Hematopoietic multipotent progenitor cell treated with erythropoietin and hydrocortisone succinate and interleukin-3 and kit ligand, for 17 days (in vitro differentiated cells): ENCODE data around the gene CCDC80.
"Not testable (repeated sequence)": the region's sequence is repeated elsewhere in the genome, so short reads cannot be mapped to it uniquely, and the experiment has no call there.

Source experiments
- DNase-seq: peaks from one replicate; pipeline ENCODE4 v3.0.0-alpha.2; 2015; ENCODE audit warnings: low spot score

The CCDC80 gene

DNA sequence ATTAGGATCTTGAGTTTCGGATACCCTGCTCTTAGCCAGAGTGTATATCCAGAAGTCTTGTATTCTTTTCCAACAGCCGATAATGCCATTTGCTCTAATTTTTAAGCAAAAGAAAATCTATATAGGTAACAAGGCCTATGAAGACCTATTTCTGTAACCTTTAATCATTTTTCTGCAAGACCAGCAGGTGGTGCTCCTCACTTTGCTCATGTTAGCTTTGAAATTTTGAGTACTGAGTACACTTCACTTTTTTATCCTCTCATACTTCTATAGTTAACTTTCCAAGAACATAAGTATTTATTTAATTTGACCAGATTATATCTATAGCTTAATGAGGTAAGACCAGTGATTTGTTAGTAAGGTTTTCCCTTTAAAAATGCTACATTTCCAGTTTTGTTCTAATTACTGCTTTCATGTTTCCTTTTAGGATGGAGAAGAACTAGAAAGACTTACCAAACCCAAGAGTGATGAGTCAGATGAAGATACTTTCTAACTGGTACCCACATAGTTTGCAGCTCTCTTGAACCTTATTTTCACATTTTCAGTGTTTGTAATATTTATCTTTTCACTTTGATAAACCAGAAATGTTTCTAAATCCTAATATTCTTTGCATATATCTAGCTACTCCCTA is 58.6 kb downstream of the CCDC80 start:
- peak; percentile 41 for DNase-seq

DNA sequence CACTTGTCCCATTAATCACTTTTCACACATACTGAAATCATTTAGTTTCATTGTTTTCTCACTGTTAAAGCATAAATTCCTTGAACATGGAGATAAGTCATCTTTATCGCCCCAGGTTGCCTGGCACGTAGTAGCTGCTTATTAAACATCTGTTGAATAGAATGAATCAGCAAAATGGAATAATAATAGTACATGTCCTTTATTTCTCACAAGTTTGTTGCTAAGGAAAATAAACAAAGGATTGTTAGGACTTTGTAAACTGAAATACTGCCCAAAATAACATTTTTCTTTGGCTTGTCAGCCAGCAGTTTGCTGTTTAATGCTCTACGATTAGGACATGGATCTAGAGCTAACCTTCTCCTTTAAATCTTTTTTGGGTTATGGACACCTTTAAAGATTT is 61.2 kb downstream of the CCDC80 start:
- DNase-seq = no peak

DNA sequence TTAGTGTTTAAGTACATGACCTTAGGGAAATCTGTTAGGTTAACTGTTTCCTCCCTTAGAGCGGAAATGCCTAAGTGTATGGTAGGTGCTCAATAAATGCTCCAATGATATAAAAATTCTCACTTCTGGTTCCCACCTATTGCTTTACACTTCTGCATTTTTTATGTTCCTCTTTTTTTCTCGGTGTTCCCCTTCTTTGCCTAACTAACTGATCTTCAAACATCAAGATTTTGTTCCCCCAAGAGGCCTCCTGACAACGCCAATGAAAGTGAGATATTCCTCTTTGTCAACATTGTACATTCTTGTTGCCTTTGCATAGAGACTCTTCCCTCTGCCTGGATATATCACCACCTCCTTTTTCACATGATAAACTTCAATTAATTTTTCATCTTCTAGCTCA is 61.7 kb downstream of the CCDC80 start:
- no peak for DNase-seq

- DNase-seq = no peak
Measured at GRCh38 chr3:112572701-112573100, 68.2 kb downstream of the CCDC80 start.

- DNase-seq = no peak
Measured at GRCh38 chr3:112569265-112569664, 71.7 kb downstream of the CCDC80 start.

DNA sequence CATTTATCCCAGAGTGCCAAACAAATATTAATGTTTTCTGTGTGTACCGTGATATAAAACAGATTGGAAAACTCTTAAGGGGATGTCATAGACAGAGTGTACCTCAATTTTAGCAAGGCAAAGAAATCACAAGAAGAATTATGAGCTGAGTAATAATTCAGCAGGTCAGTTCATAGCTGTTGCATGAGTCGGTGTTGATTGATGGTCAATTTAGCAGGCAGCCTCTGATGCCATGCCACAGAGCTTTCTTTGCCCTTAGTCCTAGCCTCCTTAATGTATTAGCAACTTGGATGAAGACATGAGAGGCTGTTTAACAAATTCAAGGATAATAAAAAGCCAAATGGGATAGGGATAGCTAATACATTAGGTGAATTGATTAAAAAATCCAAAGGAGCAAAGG is 72.3 kb downstream of the CCDC80 start:
- DNase-seq = no peak

DNA sequence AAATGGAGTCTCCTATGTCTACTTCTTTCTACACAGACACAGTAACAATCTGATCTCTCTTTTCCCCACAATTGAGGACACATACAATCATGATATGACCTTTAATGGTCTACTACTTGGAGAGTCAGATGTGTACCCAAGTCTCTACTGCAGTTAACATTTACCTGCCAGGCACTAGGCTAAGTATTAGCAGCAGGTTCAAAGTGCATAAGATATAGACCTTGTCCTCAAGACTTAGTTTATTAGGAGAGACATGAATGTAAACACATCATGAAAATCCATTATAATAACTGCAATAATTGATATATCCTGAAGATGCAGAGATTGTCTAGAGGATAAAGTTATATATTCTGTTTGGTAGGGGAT is 76.0 kb downstream of the CCDC80 start:
- DNase-seq = no peak

DNA sequence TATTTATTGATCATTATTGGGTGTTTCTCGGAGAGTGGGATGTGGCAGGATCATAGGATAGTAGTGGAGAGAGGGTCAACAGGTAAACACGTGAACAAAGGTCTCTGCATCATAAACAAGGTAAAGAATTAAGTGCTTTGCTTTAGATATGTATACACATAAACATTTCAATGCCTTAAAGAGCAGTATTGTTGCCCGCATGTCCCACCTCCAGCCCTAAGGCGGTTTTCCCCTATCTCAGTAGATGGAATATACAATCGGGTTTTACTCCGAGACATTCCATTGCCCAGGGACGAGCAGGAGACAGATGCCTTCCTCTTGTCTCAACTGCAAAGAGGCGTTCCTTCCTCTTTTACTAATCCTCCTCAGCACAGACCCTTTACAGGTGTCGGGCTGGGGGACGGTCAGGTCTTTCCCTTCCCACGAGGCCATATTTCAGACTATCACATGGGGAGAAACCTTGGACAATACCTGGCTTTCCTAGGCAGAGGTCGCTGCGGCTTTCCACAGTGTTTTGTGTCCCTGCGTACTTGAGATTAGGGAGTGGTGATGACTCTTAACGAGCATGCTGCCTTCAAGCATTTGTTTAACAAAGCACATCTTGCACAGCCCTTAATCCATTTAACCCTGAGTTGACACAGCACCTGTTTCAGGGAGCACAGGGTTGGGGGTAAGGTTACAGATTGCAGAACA is 76.5 kb downstream of the CCDC80 start:
- not testable (repeated sequence) for DNase-seq

GRCh38 chr3:112561734-112562529 is 79.0 kb downstream of the CCDC80 start, which contains the start of the genes ATG3 and SLC35A5:
Gene ATG3 (minus strand): TSS chr3:112561962. CDS start chr3:112561528, 434 bp downstream.
Gene SLC35A5 (plus strand): TSS chr3:112562045. CDS start chr3:112563404, 1,359 bp downstream.
- DNase-seq = peak; percentile 99

- DNase-seq = no peak
Measured at GRCh38 chr3:112561484-112561733, 79.5 kb downstream of the CCDC80 start.

GRCh38 chr3:112560721-112561483 is 80.0 kb downstream of the CCDC80 start:
- DNase-seq = peak; percentile 76

DNA sequence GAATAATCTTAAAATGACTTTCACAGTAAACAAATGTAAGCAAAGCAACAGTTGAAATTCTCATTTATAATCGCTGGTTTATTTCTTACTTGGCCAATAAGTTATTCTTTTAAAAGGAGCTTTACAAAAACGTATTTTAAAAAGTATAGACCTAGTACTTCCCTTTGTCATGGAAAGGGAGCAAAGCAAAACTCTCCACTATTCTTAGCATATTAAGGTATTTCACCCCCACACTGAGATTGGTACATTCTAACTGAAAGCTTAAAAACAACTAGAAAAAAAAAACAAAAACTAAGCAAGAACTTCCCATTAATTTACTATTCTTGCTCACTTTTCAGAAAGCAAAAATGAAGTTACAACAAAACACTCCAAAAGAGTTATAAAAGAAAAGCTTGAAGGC is 80.6 kb downstream of the CCDC80 start:
- peak; percentile 63 for DNase-seq

DNA sequence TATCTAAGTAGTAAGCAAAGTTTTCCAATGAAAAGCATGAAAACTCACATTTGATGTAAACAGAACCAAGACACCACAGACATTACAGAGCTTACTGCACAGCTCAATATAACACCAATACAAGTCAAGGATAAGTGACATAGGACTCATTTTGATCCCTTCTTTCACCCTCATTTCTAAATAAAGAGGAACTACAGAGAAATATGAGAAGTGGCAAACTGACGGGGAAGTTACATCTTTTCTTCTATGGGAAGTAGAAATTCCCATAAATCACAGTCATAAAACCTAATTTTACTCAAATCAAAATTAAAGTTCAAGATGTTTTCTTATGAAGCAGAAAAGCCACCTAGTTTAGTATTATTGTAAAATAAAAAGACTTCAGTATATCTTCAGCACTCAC is 83.0 kb downstream of the CCDC80 start:
- no peak for DNase-seq

GRCh38 chr3:112555535-112556170 is 85.3 kb downstream of the CCDC80 start:
- no peak for DNase-seq

DNA sequence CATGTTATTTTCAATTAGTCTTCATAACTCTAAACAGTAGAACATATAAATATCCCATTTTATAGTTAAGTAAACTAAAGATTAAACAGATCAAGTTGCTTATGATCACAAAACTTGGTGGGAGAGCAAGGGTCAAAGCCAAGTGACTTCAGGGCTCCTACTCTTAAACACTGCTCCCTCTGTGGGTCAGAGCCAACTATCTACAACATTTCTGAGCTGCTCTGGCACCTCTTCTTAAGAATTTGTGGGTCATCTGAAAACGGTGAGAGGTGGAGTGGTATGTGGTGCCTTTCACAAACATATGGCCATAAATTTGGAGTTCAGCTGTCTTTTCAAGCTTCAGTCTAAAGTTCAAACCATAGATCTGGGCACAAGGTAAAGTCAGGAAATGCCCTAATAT is 90.1 kb downstream of the CCDC80 start:
- peak; percentile 24 for DNase-seq
